Renal cortex interstitium (tissue), 15 donors: ENCODE measurements around the gene MYO5C. TPM values are rescaled to one million over a fixed set of nuclear protein-coding genes. Genes with fewer than 3 reads are reported as not detected.
A peak's percentile ranks its signal among the peaks of the same experiment; 100 is the strongest.

Experiments used
- DNase-seq, 11 donors: peaks; one replicate each; pipeline ENCODE4 v3.0.0-alpha.2; 2013; ENCODE audit warnings: low read depth in 9 of 11, low spot score in 4 of 11; ENCODE audit errors: extremely low read depth in 1 of 11
- long read RNA-seq, 16 experiments: transcript quantifications; one replicate each; lab custom pipeline, GENCODE V29; 2026
- polyA plus RNA-seq, 3 donors: library from polyadenylated mRNA; unstranded; fragments of 120-200 nt; gene quantifications; one replicate each; pipeline ENCODE4 v1.2.1, GENCODE V29; 2013; ENCODE audit not compliant: insufficient read length in 3 of 3

Gene MYO5C, protein sequence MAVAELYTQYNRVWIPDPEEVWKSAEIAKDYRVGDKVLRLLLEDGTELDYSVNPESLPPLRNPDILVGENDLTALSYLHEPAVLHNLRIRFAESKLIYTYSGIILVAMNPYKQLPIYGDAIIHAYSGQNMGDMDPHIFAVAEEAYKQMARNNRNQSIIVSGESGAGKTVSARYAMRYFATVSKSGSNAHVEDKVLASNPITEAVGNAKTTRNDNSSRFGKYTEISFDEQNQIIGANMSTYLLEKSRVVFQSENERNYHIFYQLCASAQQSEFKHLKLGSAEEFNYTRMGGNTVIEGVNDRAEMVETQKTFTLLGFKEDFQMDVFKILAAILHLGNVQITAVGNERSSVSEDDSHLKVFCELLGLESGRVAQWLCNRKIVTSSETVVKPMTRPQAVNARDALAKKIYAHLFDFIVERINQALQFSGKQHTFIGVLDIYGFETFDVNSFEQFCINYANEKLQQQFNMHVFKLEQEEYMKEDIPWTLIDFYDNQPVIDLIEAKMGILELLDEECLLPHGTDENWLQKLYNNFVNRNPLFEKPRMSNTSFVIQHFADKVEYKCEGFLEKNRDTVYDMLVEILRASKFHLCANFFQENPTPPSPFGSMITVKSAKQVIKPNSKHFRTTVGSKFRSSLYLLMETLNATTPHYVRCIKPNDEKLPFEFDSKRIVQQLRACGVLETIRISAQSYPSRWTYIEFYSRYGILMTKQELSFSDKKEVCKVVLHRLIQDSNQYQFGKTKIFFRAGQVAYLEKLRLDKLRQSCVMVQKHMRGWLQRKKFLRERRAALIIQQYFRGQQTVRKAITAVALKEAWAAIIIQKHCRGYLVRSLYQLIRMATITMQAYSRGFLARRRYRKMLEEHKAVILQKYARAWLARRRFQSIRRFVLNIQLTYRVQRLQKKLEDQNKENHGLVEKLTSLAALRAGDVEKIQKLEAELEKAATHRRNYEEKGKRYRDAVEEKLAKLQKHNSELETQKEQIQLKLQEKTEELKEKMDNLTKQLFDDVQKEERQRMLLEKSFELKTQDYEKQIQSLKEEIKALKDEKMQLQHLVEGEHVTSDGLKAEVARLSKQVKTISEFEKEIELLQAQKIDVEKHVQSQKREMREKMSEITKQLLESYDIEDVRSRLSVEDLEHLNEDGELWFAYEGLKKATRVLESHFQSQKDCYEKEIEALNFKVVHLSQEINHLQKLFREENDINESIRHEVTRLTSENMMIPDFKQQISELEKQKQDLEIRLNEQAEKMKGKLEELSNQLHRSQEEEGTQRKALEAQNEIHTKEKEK (N-terminal part only)
- 10 to 100 TPM; 19.6 to 30.5 (median 22.1) TPM for polyA plus RNA-seq
- long read RNA-seq, donor 1: 0 reads
- long read RNA-seq, donor 2: 0 reads
- long read RNA-seq, donor 3: 0 reads
- long read RNA-seq, donor 4, partial matches to known transcripts: 0 of 1 reads
- long read RNA-seq, donor 4, other reads (novel, unspliced or antisense): 0 of 1 reads
- long read RNA-seq, donor 5: 0 reads
- long read RNA-seq, donor 6: 0 reads
- long read RNA-seq, donor 7: 0 reads
- long read RNA-seq, donor 8: 0 reads
- long read RNA-seq, donor 9: 0 reads
- long read RNA-seq, donor 10: 0 reads
- long read RNA-seq, donor 11: 0 reads
- long read RNA-seq, donor 12: 0 reads
- long read RNA-seq, donor 13: 0 reads
- long read RNA-seq, donor 14: 0 reads
- long read RNA-seq, donor 15: 0 reads
- long read RNA-seq, donor 16, partial matches to known transcripts: 5 of 6 reads
- long read RNA-seq, donor 16, other reads (novel, unspliced or antisense): 0 of 6 reads

DNA sequence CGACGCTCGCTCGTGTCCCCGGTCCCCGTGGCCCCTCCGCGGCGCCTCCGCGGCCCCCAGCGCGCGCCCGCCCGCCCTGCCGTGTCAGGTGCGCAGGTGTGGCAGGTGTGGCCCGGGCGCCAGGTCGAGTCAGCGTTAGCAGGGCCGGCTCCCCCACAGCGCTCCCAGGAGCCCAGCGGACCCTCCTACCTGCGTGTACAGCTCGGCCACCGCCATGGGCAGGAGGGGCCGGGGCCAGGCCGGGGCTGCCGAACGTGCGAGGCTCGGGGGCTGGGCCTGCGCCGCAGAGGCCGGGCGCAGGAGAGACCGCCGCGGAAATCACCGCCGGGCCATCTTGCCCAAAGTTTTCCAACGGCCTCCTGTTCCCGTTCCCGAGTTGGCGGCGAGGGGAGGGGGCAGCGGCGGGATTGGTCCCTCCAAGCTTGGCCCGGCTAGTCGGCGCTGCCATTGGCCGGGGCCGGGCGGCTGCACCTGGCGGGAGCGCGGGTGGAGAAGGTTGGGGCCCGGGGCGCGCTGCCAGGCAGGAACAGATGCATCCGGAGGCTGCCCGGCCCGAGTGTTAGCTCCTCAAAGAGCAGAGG lies at the start of gene MYO5C:
MYO5C (minus strand) TSS at position 384 of the 581 bp plus-strand sequence; CDS start at position 216, 168 bp downstream.
- DNase-seq: peak in 7 of 11 donors; percentile 35 to 75 (median 70)

DNA sequence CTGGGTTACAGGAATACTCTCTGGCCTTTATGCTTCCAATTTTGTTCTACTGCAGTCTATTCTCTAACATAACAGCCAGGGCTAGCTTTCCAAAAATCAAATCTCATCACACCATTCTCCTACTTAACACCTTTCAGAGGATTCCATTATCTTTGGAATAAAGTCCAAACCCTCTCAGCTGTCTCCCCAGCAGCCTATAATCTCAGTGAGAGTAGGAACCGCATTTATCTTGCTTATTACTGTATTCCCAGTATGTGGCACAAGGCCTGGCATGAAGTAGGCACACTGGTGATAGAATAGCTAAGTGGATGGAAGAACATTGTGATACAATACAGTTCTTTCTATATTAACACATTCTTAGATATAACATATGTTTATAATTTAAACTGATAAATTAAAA lies 49.0 kb upstream of the MYO5C start:
- DNase-seq: no peak

- DNase-seq: no peak
Observed at GRCh38 chr15:52343831-52344230, 48.2 kb upstream of the MYO5C start.

- DNase-seq: no peak
Observed at GRCh38 chr15:52340093-52340492, 44.5 kb upstream of the MYO5C start.

DNA sequence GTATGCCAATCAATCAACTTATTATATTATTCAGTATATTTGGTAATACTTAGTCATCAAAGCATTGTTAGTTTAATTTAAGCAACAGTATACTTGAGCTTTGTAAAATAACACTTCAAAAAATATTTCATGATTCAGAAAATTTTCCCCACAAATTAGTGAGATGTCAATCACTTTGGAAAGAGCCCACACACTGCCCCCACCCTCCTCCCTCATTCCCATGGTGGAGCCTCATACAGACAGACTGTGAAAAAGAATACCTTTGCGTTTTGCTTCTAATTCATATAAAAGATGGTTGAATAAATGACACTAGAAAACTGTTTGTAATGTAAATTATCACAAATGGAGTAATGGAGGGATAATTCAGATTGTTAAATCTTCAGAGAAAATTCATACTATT lies 43.3 kb upstream of the MYO5C start:
- DNase-seq: no peak

- DNase-seq: no peak
Observed at GRCh38 chr15:52338058-52338457, 42.5 kb upstream of the MYO5C start.

- DNase-seq: no peak
Observed at GRCh38 chr15:52337198-52337853, 41.7 kb upstream of the MYO5C start.

DNA sequence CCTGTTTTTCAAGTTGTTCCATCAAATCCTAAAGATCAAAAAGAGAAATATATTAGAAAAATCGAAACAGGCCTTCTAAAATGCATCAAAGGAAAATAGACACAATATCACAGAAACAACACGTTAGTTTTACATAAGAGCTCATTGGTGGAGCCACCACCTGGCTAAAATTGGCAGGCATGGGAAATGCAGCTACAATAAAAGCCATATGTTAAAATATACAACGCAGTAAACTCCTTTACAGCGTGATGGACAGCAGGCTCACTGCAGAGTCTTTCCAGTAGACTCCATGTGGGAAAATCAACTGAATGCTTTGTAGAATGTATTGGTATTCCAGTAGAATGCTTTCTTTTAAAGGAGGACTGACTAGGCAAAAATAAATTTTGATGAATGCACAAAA lies 40.9 kb upstream of the MYO5C start:
- DNase-seq: no peak

GRCh38 chr15:52334491-52335160 lies 39.0 kb upstream of the MYO5C start:
- DNase-seq: no peak

GRCh38 chr15:52331490-52332240 lies 36.1 kb upstream of the MYO5C start:
- DNase-seq: peak in 4 of 11 donors; percentile 5 to 17 (median 8)

DNA sequence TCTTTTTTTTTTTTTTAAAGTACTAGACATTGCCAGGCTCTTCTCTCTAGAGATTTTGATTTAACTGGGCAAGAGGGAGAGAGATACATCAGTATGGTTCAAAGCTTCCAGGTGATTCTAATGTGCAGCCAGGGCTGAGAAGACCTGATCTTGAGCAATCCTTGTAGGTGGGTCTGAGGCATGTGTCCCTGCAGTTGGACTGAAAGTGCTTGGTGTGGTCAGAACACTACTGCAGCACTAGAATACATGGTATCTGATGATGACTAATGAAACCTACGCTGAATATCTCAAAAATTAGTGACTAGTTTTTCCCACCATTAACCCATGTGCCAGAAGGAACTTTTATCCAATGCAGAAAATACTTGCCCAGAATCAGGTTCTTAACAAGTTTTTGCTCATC lies 34.4 kb upstream of the MYO5C start:
- DNase-seq: no peak

DNA sequence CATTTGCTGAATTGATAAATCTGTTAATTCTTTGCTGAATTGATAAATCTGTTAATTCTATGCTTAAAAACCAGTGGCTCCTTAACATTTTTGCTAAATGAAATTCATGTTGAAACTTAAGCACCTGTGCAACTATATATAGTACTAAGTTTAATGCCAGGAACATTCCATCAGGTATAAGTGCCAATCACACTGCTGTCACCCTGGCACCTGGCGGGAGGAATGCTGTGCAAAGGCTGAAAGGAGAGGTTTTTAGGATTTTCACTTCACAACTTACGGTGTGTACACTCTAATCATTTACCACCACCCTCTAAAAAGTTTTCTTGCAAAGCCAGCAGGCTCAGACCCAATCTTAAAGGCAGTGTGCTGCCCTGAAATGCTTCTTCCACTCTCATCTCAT lies 33.5 kb upstream of the MYO5C start:
- DNase-seq: no peak

GRCh38 chr15:52328680-52329079 lies 33.1 kb upstream of the MYO5C start:
- no peak for DNase-seq

DNA sequence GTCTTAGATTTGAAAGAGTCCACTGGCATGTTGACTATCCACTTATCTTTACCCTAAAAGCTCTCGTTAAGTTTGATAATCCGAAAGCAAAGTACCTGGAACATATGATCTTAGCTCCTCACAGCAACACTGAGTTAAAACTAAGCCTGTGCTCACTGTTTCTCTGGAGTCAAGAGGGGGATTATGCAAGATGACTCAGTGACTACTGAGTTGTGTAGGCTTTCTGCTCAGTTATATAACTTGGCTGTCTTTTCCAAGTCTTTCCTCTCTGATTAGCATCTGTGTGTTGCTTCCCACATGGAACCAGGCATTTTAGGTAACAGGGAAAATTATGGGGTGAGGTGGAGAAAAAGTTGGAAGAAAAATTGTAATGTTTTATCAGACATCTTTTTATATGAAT lies 31.2 kb upstream of the MYO5C start:
- no peak for DNase-seq

DNA sequence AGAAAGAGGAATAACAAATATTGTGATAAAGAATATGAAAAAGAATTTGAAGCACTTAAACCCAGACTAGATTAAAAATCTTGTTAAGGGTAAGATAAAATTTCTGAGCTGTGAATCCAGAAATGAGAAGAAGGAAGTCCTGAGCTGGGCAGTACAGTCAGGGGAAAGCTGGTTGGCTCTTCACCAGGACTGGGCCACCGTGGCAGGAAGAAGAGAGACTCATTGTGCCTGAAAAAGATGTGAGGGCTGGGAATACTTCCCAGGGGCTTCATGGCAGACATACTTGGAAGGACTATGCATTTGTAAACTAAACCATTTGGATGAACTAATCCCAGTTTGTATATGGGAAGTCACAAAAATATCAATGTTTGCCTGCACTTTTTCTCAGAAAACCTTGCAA lies 28.5 kb upstream of the MYO5C start:
- DNase-seq: no peak

DNA sequence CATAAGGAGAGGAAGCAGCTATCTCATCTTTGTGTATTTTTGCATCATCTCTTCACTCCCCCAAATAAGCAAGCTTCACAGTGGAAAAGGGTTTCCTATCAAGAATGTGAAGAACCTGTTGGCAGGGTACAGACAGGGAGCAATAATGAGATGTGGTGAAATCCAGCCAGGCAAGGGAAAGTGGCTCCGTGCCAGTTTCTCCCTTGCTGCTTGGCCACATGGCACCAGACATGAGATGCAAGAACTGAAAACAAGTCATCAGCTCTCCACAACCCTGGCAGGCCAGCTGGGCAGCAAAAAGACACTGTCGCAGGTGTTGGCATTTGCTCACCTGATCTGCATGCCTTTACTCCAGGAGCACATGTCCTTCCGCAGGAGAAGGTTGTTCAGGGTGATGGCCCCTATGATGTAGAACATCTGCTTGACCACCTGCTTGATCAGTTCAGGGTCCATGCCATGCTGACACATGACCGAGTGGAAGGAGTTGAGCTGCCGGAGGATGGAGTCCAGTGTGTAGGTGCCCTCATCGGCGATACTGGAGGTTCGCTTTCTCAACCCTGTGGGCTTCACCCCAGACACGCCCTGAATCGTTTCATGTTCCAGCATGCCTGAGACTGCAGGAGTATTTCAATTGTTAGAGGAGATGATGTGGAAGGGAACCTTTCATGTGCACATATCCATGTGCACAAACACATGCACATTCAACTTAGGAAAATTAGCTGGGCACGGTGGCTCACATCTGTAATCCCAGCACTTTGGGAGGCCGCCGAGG lies 23.3 kb upstream of the MYO5C start:
- DNase-seq: no peak
